HEK293 (cell line): ENCODE measurements around the gene PDZD8.

Source experiments
- BCL11B ChIP-seq: fragments of 450-650 bp; formaldehyde crosslinking; IDR thresholded peaks from 2 replicates; pipeline ENCODE4 v1.5.1; 2016; ENCODE audit warnings: low read depth, missing biosample characterization, missing genetic modification characterization
- BCL6B ChIP-seq: fragments of 450-650 bp; formaldehyde crosslinking; IDR thresholded peaks from 2 replicates; pipeline ENCODE4 v1.5.1; 2017; ENCODE audit warnings: missing biosample characterization, missing genetic modification characterization
- FEZF1 ChIP-seq: fragments of 450-650 bp; formaldehyde crosslinking; IDR thresholded peaks from 2 replicates; pipeline ENCODE4 v1.5.1; 2016; ENCODE audit warnings: missing biosample characterization, missing genetic modification characterization
- GFI1B ChIP-seq: fragments of 450-650 bp; formaldehyde crosslinking; IDR thresholded peaks from 2 replicates; pipeline ENCODE4 v1.5.1; 2016; ENCODE audit warnings: missing biosample characterization, missing genetic modification characterization
- HIC1 ChIP-seq: fragments of 450-650 bp; formaldehyde crosslinking; IDR thresholded peaks from 2 replicates; pipeline ENCODE4 v1.5.1; 2016; ENCODE audit warnings: missing biosample characterization, missing genetic modification characterization
- HOXD13 ChIP-seq: sonication (generic); formaldehyde crosslinking; IDR thresholded peaks from 2 replicates; pipeline ENCODE4 v1.8.0; 2022; ENCODE audit warnings: missing genetic modification reagents, borderline replicate concordance
- IKZF3 ChIP-seq: fragments of 450-650 bp; IDR thresholded peaks from 2 replicates; pipeline ENCODE4 v1.5.0; 2018; ENCODE audit warnings: missing biosample characterization, mild to moderate bottlenecking, missing genetic modification characterization, moderate library complexity
- KLF8 ChIP-seq: fragments of 450-650 bp; formaldehyde crosslinking; IDR thresholded peaks from 2 replicates; pipeline ENCODE4 v1.5.1; 2016; ENCODE audit warnings: missing biosample characterization, missing genetic modification characterization
- OVOL3 ChIP-seq: fragments of 450-650 bp; formaldehyde crosslinking; IDR thresholded peaks from 2 replicates; pipeline ENCODE4 v1.5.1; 2016; ENCODE audit warnings: missing biosample characterization, missing genetic modification characterization
- PRDM10 ChIP-seq: fragments of 450-650 bp; formaldehyde crosslinking; IDR thresholded peaks from 2 replicates; pipeline ENCODE4 v1.5.1; 2016; ENCODE audit warnings: missing biosample characterization, missing genetic modification characterization
- SALL2 ChIP-seq: fragments of 450-650 bp; formaldehyde crosslinking; IDR thresholded peaks from 2 replicates; pipeline ENCODE4 v1.5.0; 2017; ENCODE audit warnings: missing biosample characterization, mild to moderate bottlenecking, missing genetic modification characterization, borderline replicate concordance
- SETDB1 ChIP-seq: IDR thresholded peaks from one replicate; pipeline ENCODE4 v1.6.1; 2017; ENCODE audit warnings: mild to moderate bottlenecking, low read length, moderate library complexity, mixed read lengths; ENCODE audit not compliant: insufficient read length
- SP2 ChIP-seq: fragments of 450-650 bp; formaldehyde crosslinking; IDR thresholded peaks from 2 replicates; pipeline ENCODE4 v1.5.1; 2016; ENCODE audit warnings: missing biosample characterization, missing genetic modification characterization
- TCF7L2 ChIP-seq: IDR thresholded peaks from 2 replicates; pipeline ENCODE4 v1.6.1; 2011; ENCODE audit warnings: low read depth, mild to moderate bottlenecking, inconsistent platforms, low read length, moderate library complexity, borderline replicate concordance
- WT1 ChIP-seq: fragments of 450-650 bp; formaldehyde crosslinking; IDR thresholded peaks from 2 replicates; pipeline ENCODE4 v1.5.1; 2016; ENCODE audit warnings: missing biosample characterization, missing genetic modification characterization
- ZFHX2 ChIP-seq: fragments of 450-650 bp; formaldehyde crosslinking; conservative IDR thresholded peaks from 2 replicates; pipeline ENCODE4 v1.5.1; 2016; ENCODE audit warnings: missing biosample characterization, missing genetic modification characterization
- ZFP41 ChIP-seq: fragments of 450-650 bp; formaldehyde crosslinking; IDR thresholded peaks from 2 replicates; pipeline ENCODE4 v1.5.1; 2016; ENCODE audit warnings: missing biosample characterization, missing genetic modification characterization, borderline replicate concordance
- ZNF169 ChIP-seq: fragments of 450-650 bp; formaldehyde crosslinking; IDR thresholded peaks from 2 replicates; pipeline ENCODE4 v1.5.1; 2016; ENCODE audit warnings: missing biosample characterization, missing genetic modification characterization
- ZNF394 ChIP-seq: fragments of 450-650 bp; formaldehyde crosslinking; IDR thresholded peaks from 2 replicates; pipeline ENCODE4 v1.5.1; 2016; ENCODE audit warnings: missing biosample characterization, missing genetic modification characterization, mild to moderate bottlenecking, moderate library complexity, borderline replicate concordance
- ZNF513 ChIP-seq: fragments of 450-650 bp; IDR thresholded peaks from 2 replicates; pipeline ENCODE4 v1.5.1; 2018; ENCODE audit warnings: missing biosample characterization, missing genetic modification characterization
- ZNF664 ChIP-seq: fragments of 450-650 bp; formaldehyde crosslinking; IDR thresholded peaks from 2 replicates; pipeline ENCODE4 v1.5.1; 2016; ENCODE audit warnings: missing biosample characterization, missing genetic modification characterization
- ZNF670 ChIP-seq: fragments of 450-650 bp; formaldehyde crosslinking; IDR thresholded peaks from 2 replicates; pipeline ENCODE4 v1.5.1; 2016; ENCODE audit warnings: missing biosample characterization, missing genetic modification characterization, low read depth
- ZNF677 ChIP-seq: fragments of 450-650 bp; IDR thresholded peaks from 2 replicates; pipeline ENCODE4 v1.5.0; 2018; ENCODE audit warnings: missing biosample characterization, mild to moderate bottlenecking, missing genetic modification characterization, moderate library complexity
- ZNF777 ChIP-seq: fragments of 450-650 bp; formaldehyde crosslinking; IDR thresholded peaks from 2 replicates; pipeline ENCODE4 v1.5.1; 2017; ENCODE audit warnings: missing biosample characterization, missing genetic modification characterization, borderline replicate concordance
- ZNF830 ChIP-seq: fragments of 450-650 bp; IDR thresholded peaks from 2 replicates; pipeline ENCODE4 v1.5.0; 2018; ENCODE audit warnings: missing biosample characterization, missing genetic modification characterization, low read depth, mild to moderate bottlenecking, moderate library complexity
- ZSCAN23 ChIP-seq: fragments of 450-650 bp; formaldehyde crosslinking; IDR thresholded peaks from 2 replicates; pipeline ENCODE4 v1.5.1; 2016; ENCODE audit warnings: missing biosample characterization, missing genetic modification characterization
- TF ChIP-seq, protein P1 (sequence below): fragments of 450-650 bp; formaldehyde crosslinking; IDR thresholded peaks from 2 replicates; pipeline ENCODE4 v1.5.1; 2016; ENCODE audit warnings: missing biosample characterization, missing genetic modification characterization
- TF ChIP-seq, protein P2 (sequence below): fragments of 450-650 bp; formaldehyde crosslinking; IDR thresholded peaks from 2 replicates; pipeline ENCODE4 v1.5.1; 2016; ENCODE audit warnings: missing biosample characterization, missing genetic modification characterization

PDZD8 gene

DNA sequence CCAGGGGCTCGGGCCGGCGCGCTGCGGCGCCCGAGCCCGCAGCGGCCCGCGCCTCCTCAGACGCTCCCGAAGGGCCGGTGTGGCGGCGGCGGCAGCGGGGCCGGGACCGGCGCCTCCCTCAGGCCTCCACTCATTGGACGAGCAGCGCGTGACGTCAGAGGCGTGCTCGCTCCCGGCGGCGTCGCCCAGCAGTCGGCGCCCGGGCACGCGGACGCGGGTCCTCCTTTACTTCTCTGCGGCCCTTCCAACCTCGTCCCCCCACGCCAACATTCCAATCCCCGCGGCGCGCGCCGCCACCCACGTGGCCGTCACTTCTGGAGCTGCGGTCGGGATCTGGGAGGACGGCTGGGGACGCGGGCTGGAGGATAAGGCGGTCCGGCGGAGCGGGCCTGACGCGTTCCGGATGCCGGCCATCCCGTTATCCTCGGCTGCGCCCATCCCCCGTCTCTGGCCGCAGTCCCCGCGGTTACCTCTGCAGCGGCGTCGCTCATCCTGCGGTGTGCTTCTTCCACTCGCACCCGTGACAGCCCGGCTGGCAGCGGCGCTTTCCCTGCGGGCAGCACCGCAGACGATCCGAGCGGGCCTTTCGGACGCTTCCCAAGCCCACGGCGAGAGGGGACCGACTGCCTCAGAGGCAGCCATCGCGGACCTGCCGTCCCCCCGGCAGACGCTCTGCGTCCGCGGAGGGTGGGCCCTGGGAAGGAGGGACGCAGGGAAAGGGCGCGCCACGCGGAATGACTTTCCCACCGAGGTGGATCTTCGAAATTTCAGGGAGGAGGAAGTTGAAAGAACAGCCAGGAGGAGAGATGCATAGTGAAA lies at the start of gene PDZD8 (continued):
- no peak for TF ChIP-seq ZNF513 (tag by site-specific recombination)
- TF ChIP-seq SETDB1 = no peak
- TF ChIP-seq GFI1B (tag by site-specific recombination) = no peak
- TF ChIP-seq ZNF677 (tag by site-specific recombination) = no peak
- TF ChIP-seq PRDM10 (tag by site-specific recombination) = no peak
- peak; percentile 92 for TF ChIP-seq ZFHX2 (tag by site-specific recombination)
- no peak for TF ChIP-seq ZNF169 (tag by site-specific recombination)
- TF ChIP-seq ZNF670 (tag by site-specific recombination) = no peak
- TF ChIP-seq, protein P1, sequence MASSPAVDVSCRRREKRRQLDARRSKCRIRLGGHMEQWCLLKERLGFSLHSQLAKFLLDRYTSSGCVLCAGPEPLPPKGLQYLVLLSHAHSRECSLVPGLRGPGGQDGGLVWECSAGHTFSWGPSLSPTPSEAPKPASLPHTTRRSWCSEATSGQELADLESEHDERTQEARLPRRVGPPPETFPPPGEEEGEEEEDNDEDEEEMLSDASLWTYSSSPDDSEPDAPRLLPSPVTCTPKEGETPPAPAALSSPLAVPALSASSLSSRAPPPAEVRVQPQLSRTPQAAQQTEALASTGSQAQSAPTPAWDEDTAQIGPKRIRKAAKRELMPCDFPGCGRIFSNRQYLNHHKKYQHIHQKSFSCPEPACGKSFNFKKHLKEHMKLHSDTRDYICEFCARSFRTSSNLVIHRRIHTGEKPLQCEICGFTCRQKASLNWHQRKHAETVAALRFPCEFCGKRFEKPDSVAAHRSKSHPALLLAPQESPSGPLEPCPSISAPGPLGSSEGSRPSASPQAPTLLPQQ (tag by site-specific recombination) = peak; percentile 81
- no peak for TF ChIP-seq ZNF830 (tag by site-specific recombination)
- peak; percentile 30; the same call in 1 of the 2 replicates for TF ChIP-seq FEZF1 (tag by site-specific recombination)
- peak; percentile 72 for TF ChIP-seq SP2 (tag by site-specific recombination)
- TF ChIP-seq BCL6B (tag by site-specific recombination) = no peak
- no peak for TF ChIP-seq TCF7L2
- TF ChIP-seq HOXD13 (CRISPR knock-in tag) = no peak; the same call in 1 of the 2 replicates
- TF ChIP-seq SALL2 (tag by site-specific recombination) = no peak
- peak; percentile 78 for TF ChIP-seq IKZF3
- no peak for TF ChIP-seq ZSCAN23 (tag by site-specific recombination)
- peak; percentile 96 for TF ChIP-seq OVOL3 (tag by site-specific recombination)
- TF ChIP-seq BCL11B (tag by site-specific recombination) = peak; percentile 67; the same call in 1 of the 2 replicates
- no peak; the same call in 1 of the 2 replicates for TF ChIP-seq ZNF394 (tag by site-specific recombination)
- TF ChIP-seq ZNF664 = no peak
- TF ChIP-seq, protein P2, sequence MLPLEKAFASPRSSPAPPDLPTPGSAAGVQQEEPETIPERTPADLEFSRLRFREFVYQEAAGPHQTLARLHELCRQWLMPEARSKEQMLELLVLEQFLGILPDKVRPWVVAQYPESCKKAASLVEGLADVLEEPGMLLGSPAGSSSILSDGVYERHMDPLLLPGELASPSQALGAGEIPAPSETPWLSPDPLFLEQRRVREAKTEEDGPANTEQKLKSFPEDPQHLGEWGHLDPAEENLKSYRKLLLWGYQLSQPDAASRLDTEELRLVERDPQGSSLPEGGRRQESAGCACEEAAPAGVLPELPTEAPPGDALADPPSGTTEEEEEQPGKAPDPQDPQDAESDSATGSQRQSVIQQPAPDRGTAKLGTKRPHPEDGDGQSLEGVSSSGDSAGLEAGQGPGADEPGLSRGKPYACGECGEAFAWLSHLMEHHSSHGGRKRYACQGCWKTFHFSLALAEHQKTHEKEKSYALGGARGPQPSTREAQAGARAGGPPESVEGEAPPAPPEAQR = no peak
- TF ChIP-seq KLF8 = peak; percentile 74
- no peak for TF ChIP-seq HIC1
- TF ChIP-seq ZFP41 (tag by site-specific recombination) = no peak
- 0 out of 2 replicates have a peak, but pooled peaks have one; percentile 66 for TF ChIP-seq ZNF777 (tag by site-specific recombination)
- peak; percentile 61; the same call in 1 of the 2 replicates for TF ChIP-seq WT1 (tag by site-specific recombination)
